Liver (tissue), 3 donors: ENCODE measurements around the gene ARHGEF5.

Source experiments
- GABPA ChIP-seq, 2 donors: IDR thresholded peaks in 1 of 2; conservative IDR thresholded peaks in 1 of 2; 2 replicates each; pipeline ENCODE4 v1.6.1; 2016; ENCODE audit warnings: antibody characterized with exemption in 2 of 2, mild to moderate bottlenecking in 1 of 2, moderate library complexity in 1 of 2
- HNF4A ChIP-seq, 2 donors: conservative IDR thresholded peaks; 2 replicates each; pipeline ENCODE4 v1.6.1; 2016; ENCODE audit warnings: antibody characterized with exemption in 2 of 2, mild to moderate bottlenecking in 2 of 2
- SP1 ChIP-seq: IDR thresholded peaks from 2 replicates; pipeline ENCODE4 v1.6.1; 2018; ENCODE audit warnings: antibody characterized with exemption, mild to moderate bottlenecking
- YY1 ChIP-seq: IDR thresholded peaks from 2 replicates; pipeline ENCODE4 v1.6.1; 2016; ENCODE audit warnings: antibody characterized with exemption, mild to moderate bottlenecking
- TF ChIP-seq, protein P1 (sequence below): IDR thresholded peaks from 2 replicates; pipeline ENCODE4 v1.6.1; 2016; ENCODE audit warnings: antibody characterized with exemption
- TF ChIP-seq, protein P2 (sequence below): fragments of 150-350 bp; IDR thresholded peaks from 2 replicates; pipeline ENCODE4 v1.5.1; 2017; ENCODE audit warnings: improper control_type of control experiment, low read depth, low read length; ENCODE audit not compliant: missing input control
- TF ChIP-seq, protein P3 (sequence below): IDR thresholded peaks from 2 replicates; pipeline ENCODE4 v1.6.1; 2016; ENCODE audit warnings: antibody characterized with exemption
- TF ChIP-seq, protein P4 (sequence below): IDR thresholded peaks from 2 replicates; pipeline ENCODE4 v1.6.1; 2016; ENCODE audit warnings: antibody characterized with exemption
- TF ChIP-seq, protein P5 (sequence below): IDR thresholded peaks from 2 replicates; pipeline ENCODE4 v1.6.1; 2016; ENCODE audit warnings: antibody characterized with exemption, mild to moderate bottlenecking
- donor health status: healthy.
- donor health status: healthy.

DNA sequence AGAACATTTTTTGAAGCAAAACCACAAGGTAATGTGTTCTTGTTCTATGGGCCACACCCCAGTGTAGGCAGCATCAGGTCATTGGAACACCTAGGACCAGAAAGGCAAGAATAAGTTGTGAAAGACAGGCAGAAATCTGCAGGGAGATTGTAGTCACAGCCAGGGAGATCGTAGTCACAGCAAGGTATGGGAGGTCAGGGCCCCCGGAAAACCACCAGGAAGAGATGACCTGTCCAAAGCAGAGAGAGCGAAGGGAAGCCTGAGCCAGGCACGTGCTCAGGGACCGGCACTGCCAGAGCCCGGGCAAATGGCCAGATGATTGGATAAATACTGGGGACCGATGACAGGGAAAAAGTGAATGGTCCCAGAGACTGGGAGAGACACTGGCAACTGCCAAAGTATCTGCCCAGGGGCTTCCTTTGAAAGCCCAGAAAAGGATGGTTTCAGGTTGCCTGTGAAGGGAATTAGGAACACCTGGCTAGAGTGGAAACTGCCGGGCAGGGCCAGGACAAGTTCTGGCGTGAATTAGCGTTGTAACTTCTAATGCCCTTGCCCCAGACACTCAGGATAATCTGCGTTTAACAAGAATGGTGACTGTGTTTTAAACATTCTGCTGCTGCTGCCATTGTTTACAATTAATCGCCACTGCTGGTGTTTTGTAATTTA, 52.2 kb downstream of the ARHGEF5 start:
- TF ChIP-seq GABPA (IDR thresholded peaks at IDR 0.05 in 1 of 2, conservative IDR thresholded peaks at IDR 0.05 in 1 of 2) = no peak
- TF ChIP-seq, protein P1, sequence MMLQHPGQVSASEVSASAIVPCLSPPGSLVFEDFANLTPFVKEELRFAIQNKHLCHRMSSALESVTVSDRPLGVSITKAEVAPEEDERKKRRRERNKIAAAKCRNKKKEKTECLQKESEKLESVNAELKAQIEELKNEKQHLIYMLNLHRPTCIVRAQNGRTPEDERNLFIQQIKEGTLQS = no peak
- TF ChIP-seq, protein P2, sequence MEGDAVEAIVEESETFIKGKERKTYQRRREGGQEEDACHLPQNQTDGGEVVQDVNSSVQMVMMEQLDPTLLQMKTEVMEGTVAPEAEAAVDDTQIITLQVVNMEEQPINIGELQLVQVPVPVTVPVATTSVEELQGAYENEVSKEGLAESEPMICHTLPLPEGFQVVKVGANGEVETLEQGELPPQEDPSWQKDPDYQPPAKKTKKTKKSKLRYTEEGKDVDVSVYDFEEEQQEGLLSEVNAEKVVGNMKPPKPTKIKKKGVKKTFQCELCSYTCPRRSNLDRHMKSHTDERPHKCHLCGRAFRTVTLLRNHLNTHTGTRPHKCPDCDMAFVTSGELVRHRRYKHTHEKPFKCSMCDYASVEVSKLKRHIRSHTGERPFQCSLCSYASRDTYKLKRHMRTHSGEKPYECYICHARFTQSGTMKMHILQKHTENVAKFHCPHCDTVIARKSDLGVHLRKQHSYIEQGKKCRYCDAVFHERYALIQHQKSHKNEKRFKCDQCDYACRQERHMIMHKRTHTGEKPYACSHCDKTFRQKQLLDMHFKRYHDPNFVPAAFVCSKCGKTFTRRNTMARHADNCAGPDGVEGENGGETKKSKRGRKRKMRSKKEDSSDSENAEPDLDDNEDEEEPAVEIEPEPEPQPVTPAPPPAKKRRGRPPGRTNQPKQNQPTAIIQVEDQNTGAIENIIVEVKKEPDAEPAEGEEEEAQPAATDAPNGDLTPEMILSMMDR = no peak
- TF ChIP-seq, protein P3, sequence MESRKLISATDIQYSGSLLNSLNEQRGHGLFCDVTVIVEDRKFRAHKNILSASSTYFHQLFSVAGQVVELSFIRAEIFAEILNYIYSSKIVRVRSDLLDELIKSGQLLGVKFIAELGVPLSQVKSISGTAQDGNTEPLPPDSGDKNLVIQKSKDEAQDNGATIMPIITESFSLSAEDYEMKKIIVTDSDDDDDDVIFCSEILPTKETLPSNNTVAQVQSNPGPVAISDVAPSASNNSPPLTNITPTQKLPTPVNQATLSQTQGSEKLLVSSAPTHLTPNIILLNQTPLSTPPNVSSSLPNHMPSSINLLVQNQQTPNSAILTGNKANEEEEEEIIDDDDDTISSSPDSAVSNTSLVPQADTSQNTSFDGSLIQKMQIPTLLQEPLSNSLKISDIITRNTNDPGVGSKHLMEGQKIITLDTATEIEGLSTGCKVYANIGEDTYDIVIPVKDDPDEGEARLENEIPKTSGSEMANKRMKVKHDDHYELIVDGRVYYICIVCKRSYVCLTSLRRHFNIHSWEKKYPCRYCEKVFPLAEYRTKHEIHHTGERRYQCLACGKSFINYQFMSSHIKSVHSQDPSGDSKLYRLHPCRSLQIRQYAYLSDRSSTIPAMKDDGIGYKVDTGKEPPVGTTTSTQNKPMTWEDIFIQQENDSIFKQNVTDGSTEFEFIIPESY = no peak
- TF ChIP-seq, protein P4, sequence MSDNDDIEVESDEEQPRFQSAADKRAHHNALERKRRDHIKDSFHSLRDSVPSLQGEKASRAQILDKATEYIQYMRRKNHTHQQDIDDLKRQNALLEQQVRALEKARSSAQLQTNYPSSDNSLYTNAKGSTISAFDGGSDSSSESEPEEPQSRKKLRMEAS = no peak
- TF ChIP-seq, protein P5, sequence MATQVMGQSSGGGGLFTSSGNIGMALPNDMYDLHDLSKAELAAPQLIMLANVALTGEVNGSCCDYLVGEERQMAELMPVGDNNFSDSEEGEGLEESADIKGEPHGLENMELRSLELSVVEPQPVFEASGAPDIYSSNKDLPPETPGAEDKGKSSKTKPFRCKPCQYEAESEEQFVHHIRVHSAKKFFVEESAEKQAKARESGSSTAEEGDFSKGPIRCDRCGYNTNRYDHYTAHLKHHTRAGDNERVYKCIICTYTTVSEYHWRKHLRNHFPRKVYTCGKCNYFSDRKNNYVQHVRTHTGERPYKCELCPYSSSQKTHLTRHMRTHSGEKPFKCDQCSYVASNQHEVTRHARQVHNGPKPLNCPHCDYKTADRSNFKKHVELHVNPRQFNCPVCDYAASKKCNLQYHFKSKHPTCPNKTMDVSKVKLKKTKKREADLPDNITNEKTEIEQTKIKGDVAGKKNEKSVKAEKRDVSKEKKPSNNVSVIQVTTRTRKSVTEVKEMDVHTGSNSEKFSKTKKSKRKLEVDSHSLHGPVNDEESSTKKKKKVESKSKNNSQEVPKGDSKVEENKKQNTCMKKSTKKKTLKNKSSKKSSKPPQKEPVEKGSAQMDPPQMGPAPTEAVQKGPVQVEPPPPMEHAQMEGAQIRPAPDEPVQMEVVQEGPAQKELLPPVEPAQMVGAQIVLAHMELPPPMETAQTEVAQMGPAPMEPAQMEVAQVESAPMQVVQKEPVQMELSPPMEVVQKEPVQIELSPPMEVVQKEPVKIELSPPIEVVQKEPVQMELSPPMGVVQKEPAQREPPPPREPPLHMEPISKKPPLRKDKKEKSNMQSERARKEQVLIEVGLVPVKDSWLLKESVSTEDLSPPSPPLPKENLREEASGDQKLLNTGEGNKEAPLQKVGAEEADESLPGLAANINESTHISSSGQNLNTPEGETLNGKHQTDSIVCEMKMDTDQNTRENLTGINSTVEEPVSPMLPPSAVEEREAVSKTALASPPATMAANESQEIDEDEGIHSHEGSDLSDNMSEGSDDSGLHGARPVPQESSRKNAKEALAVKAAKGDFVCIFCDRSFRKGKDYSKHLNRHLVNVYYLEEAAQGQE = no peak
- TF ChIP-seq HNF4A (conservative IDR thresholded peaks at IDR 0.05) = no peak
- no peak for TF ChIP-seq SP1
- TF ChIP-seq YY1 = no peak
